SH-SY5Y (cell line): ENCODE results near the gene IL12RB1.

Experiments
- GATA2 ChIP-seq: IDR thresholded peaks from 2 replicates; pipeline ENCODE4 v1.6.1; 2011; ENCODE audit warnings: mild to moderate bottlenecking, low read depth, low read length
- GATA3 ChIP-seq: IDR thresholded peaks from 2 replicates; pipeline ENCODE4 v1.6.1; 2011; ENCODE audit warnings: low read depth, mild to moderate bottlenecking, low read length, moderate library complexity

The IL12RB1 gene

GRCh38 chr19:18101268-18101667 lies 14.5 kb upstream of the IL12RB1 start:
- no peak for TF ChIP-seq GATA3
- no peak for TF ChIP-seq GATA2

GRCh38 chr19:18100710-18101109 lies 14.0 kb upstream of the IL12RB1 start:
- TF ChIP-seq GATA3, result no peak
- no peak for TF ChIP-seq GATA2

- TF ChIP-seq GATA3 (no peak), GATA2 (no peak)
These were observed 12.9 kb upstream of the IL12RB1 start for GRCh38 chr19:18099623-18099995.

GRCh38 chr19:18098891-18099622 lies 12.3 kb upstream of the IL12RB1 start:
- no peak for TF ChIP-seq GATA3
- TF ChIP-seq GATA2, result no peak

- no peak for TF ChIP-seq GATA2
- no peak for TF ChIP-seq GATA3
These were observed 11.5 kb upstream of the IL12RB1 start for GRCh38 chr19:18097993-18098890.

- TF ChIP-seq GATA2 (no peak), GATA3 (no peak)
These were observed 10.7 kb upstream of the IL12RB1 start, which contains the start of gene MAST3 for GRCh38 chr19:18097217-18097992. TSS of gene MAST3 (plus strand) at chr19:18097778. CDS start at chr19:18097793, 15 bp downstream.

GRCh38 chr19:18096258-18096657 lies 9.5 kb upstream of the IL12RB1 start:
- TF ChIP-seq GATA3, result no peak
- TF ChIP-seq GATA2, result no peak

GRCh38 chr19:18093439-18094161 lies 6.9 kb upstream of the IL12RB1 start:
- TF ChIP-seq GATA3 (no peak), GATA2 (no peak)

- no peak for TF ChIP-seq GATA2
These were observed 4.5 kb upstream of the IL12RB1 start for GRCh38 chr19:18091217-18091608.

- no peak for TF ChIP-seq GATA3
These were observed 3.9 kb upstream of the IL12RB1 start for GRCh38 chr19:18090545-18091216.

- TF ChIP-seq GATA2 (no peak), GATA3 (no peak)
These were observed 3.0 kb upstream of the IL12RB1 start for GRCh38 chr19:18089726-18090125.

GRCh38 chr19:18085702-18086457 lies 854 bp downstream of the IL12RB1 start:
- TF ChIP-seq GATA3 (no peak), GATA2 (no peak)
